GM18520 (cell line): ENCODE results near the gene CCDC51.
"Not testable (repeated sequence)": the region's sequence is repeated elsewhere in the genome, so short reads cannot be mapped to it uniquely, and the experiment has no call there.

Experiments used
- ATAC-seq: cut with Tn5 transposase; IDR thresholded peaks from one replicate; pipeline ENCODE4 v1.9.1; 2021; ENCODE audit not compliant: unreplicated experiment

The CCDC51 gene

GRCh38 chr3:48466386-48467109, 26.6 kb upstream of the CCDC51 start:
- peak; percentile 13 for ATAC-seq

GRCh38 chr3:48465531-48466378, 25.8 kb upstream of the CCDC51 start:
- ATAC-seq = peak; percentile 69

GRCh38 chr3:48465237-48465530, 25.3 kb upstream of the CCDC51 start:
- no peak for ATAC-seq

GRCh38 chr3:48464713-48465221, 24.8 kb upstream of the CCDC51 start:
- ATAC-seq = no peak

GRCh38 chr3:48463703-48464102, 23.8 kb upstream of the CCDC51 start:
- ATAC-seq = no peak

- ATAC-seq = not testable (repeated sequence)
Measured at GRCh38 chr3:48461767-48462166, 21.8 kb upstream of the CCDC51 start.

- no peak for ATAC-seq
Measured at GRCh38 chr3:48460517-48460902, 20.6 kb upstream of the CCDC51 start.

GRCh38 chr3:48459773-48460516, 20.0 kb upstream of the CCDC51 start:
- no peak for ATAC-seq

- ATAC-seq = no peak
Measured at GRCh38 chr3:48459331-48459730, 19.4 kb upstream of the CCDC51 start.

GRCh38 chr3:48456456-48456855, 16.5 kb upstream of the CCDC51 start:
- ATAC-seq = no peak

- no peak for ATAC-seq
Measured at GRCh38 chr3:48451270-48451669, 11.4 kb upstream of the CCDC51 start.

- peak; percentile 82 for ATAC-seq
Measured at GRCh38 chr3:48446425-48447193, 6.7 kb upstream of the CCDC51 start, which contains the start of gene ATRIP. ATRIP (plus strand) TSS chr3:48446737; CDS start chr3:48446846, 109 bp downstream.

- no peak for ATAC-seq
Measured at GRCh38 chr3:48446043-48446424, 6.1 kb upstream of the CCDC51 start.

GRCh38 chr3:48445277-48445882, 5.5 kb upstream of the CCDC51 start:
- ATAC-seq = no peak

- ATAC-seq = no peak
Measured at GRCh38 chr3:48441940-48442339, 2.0 kb upstream of the CCDC51 start.

- no peak for ATAC-seq
Measured at GRCh38 chr3:48440590-48440958, 655 bp upstream of the CCDC51 start.

- no peak for ATAC-seq
Measured at GRCh38 chr3:48437812-48438211, 2.1 kb downstream of the CCDC51 start.

- no peak for ATAC-seq
Measured at GRCh38 chr3:48436855-48437254, 3.1 kb downstream of the CCDC51 start.

- no peak for ATAC-seq
Measured at GRCh38 chr3:48436477-48436787, 3.5 kb downstream of the CCDC51 start.

GRCh38 chr3:48435774-48436476, 4.0 kb downstream of the CCDC51 start:
- ATAC-seq = no peak
